Neutrophil (primary cell): ENCODE results near the gene CRMP1.

Source experiments
- H3K27ac ChIP-seq: fragments of 200-600 bp; sonication (generic); 2 replicates; pipeline ENCODE4 v1.5.1; 2016; ENCODE audit warnings: mild to moderate bottlenecking, moderate library complexity
- H3K27me3 ChIP-seq: fragments of 200-600 bp; sonication (generic); 2 replicates; pipeline ENCODE4 v1.6.0; 2016; ENCODE audit warnings: mild to moderate bottlenecking
- H3K36me3 ChIP-seq: fragments of 200-600 bp; sonication (generic); 2 replicates; pipeline ENCODE4 v1.5.1; 2017
- H3K4me1 ChIP-seq, 2 experiments: fragments of 200-600 bp in 1 of 2; sonication (generic) in 1 of 2; 1 replicate in 1 of 2; 2 replicates in 1 of 2; pipeline versions ENCODE4 v1.5.1 to v1.6.1; 2013 to 2016; ENCODE audit warnings: low read depth in 1 of 2, low read length in 1 of 2, mild to moderate bottlenecking in 1 of 2, moderate library complexity in 1 of 2; ENCODE audit not compliant: control insufficient read depth in 1 of 2, insufficient read depth in 1 of 2
- H3K4me3 ChIP-seq, 2 experiments: fragments of 200-600 bp in 1 of 2; sonication (generic) in 1 of 2; 1 replicate in 1 of 2; 2 replicates in 1 of 2; pipeline ENCODE4 v1.5.1; 2013 to 2016; ENCODE audit warnings: low read depth in 1 of 2, low read length in 1 of 2, mild to moderate bottlenecking in 1 of 2, moderate library complexity in 1 of 2
- H3K9me3 ChIP-seq: fragments of 200-600 bp; sonication (generic); 2 replicates; pipeline ENCODE4 v1.5.1; 2016
- CTCF ChIP-seq: fragments of 200-600 bp; sonication (generic); IDR thresholded peaks from 2 replicates; pipeline ENCODE4 v1.5.1; 2016; ENCODE audit warnings: antibody characterized with exemption

Gene CRMP1

GRCh38 chr4:5899881-5900280, 7.0 kb upstream of the CRMP1 start:
- Histone ChIP-seq H3K36me3 (no peaks in the 10 kb centered on the region), H3K4me1 (no peaks in the 10 kb centered on the region), H3K4me3 (no peak overlapping the region), H3K27ac (no peak overlapping the region), H3K9me3 (no peaks in the 10 kb centered on the region), H3K27me3 (peaks cover 76% of the 10 kb centered on the region)
- no peak for TF ChIP-seq CTCF

GRCh38 chr4:5899396-5899795, 6.5 kb upstream of the CRMP1 start:
- H3K4me1 ChIP-seq, result no peaks in the 10 kb centered on the region
- no peak for TF ChIP-seq CTCF
- peaks cover 76% of the 10 kb centered on the region for H3K27me3 ChIP-seq
- H3K9me3 ChIP-seq, result no peaks in the 10 kb centered on the region
- H3K4me3 ChIP-seq, result no peak overlapping the region
- H3K27ac ChIP-seq, result no peak overlapping the region
- H3K36me3 ChIP-seq, result no peaks in the 10 kb centered on the region

GRCh38 chr4:5897674-5898073, 4.8 kb upstream of the CRMP1 start:
- TF ChIP-seq CTCF, result no peak
- Histone ChIP-seq H3K27ac (no peak overlapping the region), H3K27me3 (peaks cover 82% of the 10 kb centered on the region), H3K9me3 (no peaks in the 10 kb centered on the region), H3K36me3 (no peaks in the 10 kb centered on the region), H3K4me1 (no peaks in the 10 kb centered on the region), H3K4me3 (no peak overlapping the region)

- Histone ChIP-seq H3K4me3 (no peak overlapping the region), H3K36me3 (no peaks in the 10 kb centered on the region), H3K4me1 (no peaks in the 10 kb centered on the region), H3K27me3 (peaks cover 92% of the 10 kb centered on the region), H3K9me3 (no peaks in the 10 kb centered on the region), H3K27ac (no peak overlapping the region)
- no peak for TF ChIP-seq CTCF
These were observed 2.4 kb upstream of the CRMP1 start for GRCh38 chr4:5895287-5895686.

- no peak overlapping the region for H3K27ac ChIP-seq
- no peak for TF ChIP-seq CTCF
- H3K9me3 ChIP-seq, result no peaks in the 10 kb centered on the region
- no peaks in the 10 kb centered on the region for H3K36me3 ChIP-seq
- no peak overlapping the region for H3K4me3 ChIP-seq
- H3K27me3 ChIP-seq, result peaks cover 93% of the 10 kb centered on the region
- H3K4me1 ChIP-seq, result no peaks in the 10 kb centered on the region
These were observed 1.4 kb upstream of the CRMP1 start for GRCh38 chr4:5894266-5894665.

- Histone ChIP-seq H3K4me3 (no peak overlapping the region), H3K27me3 (peaks cover 93% of the 10 kb centered on the region), H3K4me1 (no peaks in the 10 kb centered on the region), H3K9me3 (no peaks in the 10 kb centered on the region), H3K36me3 (no peaks in the 10 kb centered on the region), H3K27ac (no peak overlapping the region)
- no peak for TF ChIP-seq CTCF
These were observed 705 bp upstream of the CRMP1 start for GRCh38 chr4:5893591-5893990.
